HG03354 (cell line): ENCODE data around the gene LRRD1.
"Not testable (repeated sequence)": the region's sequence is repeated elsewhere in the genome, so short reads cannot be mapped to it uniquely, and the experiment has no call there.

Source experiments
- ATAC-seq: cut with Tn5 transposase; IDR thresholded peaks from one replicate; pipeline ENCODE4 v1.9.1; 2021; ENCODE audit warnings: mild to moderate bottlenecking; ENCODE audit not compliant: unreplicated experiment, poor library complexity, severe bottlenecking

The LRRD1 gene

DNA sequence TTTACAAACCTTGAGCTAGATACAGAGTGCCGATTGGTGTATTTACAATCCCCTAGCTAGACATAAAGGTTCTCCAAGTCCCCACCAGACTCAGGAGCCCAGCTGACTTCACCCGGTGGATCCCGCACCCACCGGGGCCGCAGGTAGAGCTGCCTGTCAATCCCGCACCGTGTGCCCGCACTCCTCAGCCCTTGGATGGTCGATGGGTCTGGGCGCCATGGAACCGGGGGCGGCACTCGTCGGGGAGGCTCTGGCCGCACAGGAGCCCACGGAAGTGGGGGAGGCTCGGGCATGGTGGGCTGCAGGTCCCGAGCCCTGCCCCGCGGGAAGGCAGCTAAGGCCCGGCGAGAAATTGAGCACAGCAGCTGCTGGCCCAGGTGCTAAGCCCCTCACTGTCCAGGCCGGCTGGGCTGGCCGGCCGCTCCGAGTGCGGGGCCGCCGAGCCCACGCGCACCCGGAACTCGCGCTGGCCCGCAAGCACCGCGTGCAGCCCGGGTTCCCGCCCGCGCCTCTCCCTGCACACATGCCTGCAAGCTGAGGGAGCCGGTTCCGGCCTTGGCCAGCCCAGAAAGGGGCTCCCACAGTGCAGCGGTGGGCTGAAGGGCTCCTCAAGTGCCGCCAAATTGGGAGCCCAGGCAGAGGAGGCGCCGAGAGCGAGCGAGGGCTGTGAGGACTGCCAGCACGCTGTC is 35.6 kb downstream of the LRRD1 start:
- ATAC-seq, result not testable (repeated sequence)

DNA sequence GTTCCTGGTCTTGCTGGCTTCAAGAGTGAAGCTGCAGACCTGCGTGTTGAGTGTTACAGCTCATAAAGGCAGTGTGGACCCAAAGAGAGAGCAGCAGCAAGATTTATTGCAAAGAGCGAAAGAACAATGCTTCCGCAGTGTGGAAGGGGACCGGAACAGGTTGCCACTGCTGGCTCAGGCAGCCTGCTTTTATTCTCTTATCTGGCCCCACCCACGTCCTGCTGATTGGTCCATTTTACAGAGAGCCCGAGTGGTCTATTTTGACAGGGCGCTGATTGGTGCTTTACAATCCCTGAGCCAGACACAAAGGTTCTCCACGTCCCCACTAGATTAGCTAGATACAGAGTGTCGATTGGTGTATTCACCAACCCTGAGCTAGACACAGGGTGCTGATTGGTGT is 36.2 kb downstream of the LRRD1 start:
- ATAC-seq, result not testable (repeated sequence)

GRCh38 chr7:92141161-92141560 is 37.8 kb downstream of the LRRD1 start:
- no peak for ATAC-seq

DNA sequence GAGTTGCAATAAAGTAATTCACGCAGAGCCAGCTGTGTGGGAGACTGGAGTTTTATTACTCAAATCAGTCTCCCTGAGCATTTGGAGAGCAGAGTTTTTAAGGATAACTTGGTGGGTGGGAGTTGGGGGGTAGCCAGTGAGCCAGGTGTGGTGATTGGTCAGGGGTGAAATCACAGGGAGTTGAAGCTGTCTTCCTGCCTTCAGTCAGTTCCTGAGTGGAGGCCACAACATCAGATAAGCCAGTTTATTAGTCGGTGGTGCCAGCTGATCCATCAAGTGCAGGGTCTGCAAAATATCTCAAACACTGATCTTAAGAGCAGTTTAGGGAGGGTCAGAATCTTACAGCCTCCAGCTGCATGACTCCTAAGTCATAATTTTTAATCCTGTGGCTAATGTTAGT is 41.4 kb downstream of the LRRD1 start:
- ATAC-seq, result no peak

DNA sequence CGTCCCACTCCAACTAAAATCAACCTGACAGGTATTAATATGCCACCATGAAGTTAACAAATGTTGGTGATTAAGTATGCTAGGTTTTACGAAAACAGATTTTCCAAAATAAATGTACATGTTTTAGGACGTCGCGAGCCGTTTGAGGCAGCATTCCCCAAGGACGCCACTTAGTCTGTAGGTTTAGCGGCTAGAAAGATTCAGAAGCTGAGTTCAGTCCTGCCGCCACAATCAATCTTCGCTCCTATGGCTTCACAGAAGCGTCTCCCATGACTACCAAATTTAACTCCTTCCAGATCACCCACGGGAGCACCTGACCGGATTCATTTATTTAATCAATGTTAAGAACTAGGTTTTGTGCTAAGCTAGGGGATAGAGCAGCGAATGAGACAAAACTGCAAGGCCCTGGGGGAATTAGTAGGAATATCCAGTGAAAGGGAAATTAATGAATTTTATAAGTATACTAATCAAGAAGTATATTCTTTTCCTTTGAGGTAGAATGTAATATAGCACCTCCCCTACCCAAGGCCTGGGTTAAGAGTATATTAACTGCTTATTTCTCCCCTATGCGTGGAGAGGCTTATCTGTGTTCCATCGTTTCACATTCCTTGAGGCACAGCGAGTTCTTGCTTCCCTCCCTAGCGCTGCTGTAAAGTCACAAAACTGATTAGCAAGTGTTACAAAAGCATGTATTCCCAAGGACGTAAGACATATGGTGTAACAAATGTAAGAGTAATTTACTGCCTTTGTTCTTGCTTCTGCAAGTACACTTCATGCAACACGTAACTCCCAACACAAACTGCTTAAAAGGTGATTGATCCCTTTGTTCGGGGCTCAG is 43.7 kb downstream of the LRRD1 start:
- no peak for ATAC-seq

- peak; percentile 89 for ATAC-seq
Measured at GRCh38 chr7:92134271-92135051, 44.5 kb downstream of the LRRD1 start, which contains the start of gene CYP51A1. Gene CYP51A1 (minus strand): TSS chr7:92134477. CDS start chr7:92134364, 113 bp downstream.

DNA sequence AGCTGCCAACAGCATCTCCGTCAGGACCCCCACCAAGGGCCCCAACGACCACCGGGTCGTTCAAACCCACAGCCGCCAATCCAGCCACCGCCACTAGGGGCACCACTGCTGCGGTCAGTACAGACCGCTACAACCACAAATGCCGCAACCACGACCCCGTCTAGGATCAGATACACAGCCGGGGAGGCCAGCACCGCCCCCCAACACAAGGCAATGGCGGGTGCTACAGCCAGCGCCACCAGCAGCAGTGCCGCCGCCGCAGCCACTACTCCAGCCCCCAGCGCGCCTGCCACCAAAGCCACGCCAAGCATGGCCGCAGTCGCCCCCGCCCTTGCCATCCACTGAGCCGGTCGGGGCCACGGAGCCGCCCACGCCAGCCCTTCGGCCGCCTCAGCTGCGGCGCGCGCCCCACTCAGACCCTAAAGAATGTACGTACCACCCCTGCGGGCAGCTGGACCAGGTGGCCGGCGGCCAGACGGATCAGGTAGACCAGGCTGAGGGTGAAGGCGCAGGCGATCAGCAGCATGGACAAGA is 45.1 kb downstream of the LRRD1 start:
- peak; percentile 44 for ATAC-seq

DNA sequence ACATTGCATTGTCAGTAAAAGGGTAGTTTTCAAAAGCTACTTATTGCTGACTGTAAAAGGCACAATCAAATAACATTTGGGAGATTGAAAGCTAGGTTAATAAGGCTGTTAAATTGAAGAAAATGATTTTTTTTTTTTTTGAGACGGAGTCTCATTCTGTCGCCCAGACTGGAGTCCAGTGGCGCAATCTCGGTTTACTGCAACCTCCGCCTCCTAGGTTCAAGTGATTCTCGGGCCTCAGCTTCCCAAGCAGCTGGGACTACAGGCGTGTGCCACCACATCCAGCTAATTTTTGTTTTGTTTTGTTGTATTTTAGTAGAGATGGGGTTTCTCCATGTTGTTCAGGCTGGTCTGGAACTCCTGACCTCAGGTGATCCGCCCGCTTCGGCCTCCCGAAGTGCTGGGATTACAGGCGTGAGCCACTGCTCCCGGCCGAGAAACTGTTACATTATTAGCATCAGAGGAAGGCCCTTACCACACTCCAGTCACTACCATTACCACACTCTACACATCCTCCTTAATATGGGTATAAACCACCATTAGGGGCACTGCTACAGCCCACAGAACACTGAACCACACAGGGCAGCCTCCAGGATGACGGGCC is 45.7 kb downstream of the LRRD1 start:
- ATAC-seq, result peak; percentile 18

DNA sequence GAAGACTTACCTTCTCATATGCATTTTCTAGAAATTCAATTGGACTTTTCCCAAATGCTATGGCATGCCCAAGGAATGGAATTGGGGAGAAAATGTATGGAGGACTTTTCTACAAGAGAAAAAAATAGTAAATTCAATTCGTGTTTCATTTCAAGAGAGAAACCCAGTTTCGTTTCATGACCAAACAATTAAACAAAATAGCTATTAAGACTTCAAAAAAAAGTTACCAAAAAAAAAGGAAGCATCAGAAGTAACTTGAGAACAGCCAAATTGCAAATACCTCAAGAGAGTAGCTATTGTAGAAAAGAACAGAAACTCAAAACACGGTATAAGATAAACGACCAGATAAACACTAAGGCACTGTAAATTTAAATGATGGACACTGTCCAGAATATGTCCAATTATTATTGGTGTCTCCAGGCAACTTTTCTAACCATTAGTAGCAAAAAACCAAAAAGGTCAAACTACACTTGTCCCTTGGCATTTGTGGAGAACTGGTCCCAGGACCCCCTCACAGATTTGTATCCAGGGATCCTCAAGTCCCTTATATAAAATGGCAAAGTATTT is 47.1 kb downstream of the LRRD1 start:
- no peak for ATAC-seq

DNA sequence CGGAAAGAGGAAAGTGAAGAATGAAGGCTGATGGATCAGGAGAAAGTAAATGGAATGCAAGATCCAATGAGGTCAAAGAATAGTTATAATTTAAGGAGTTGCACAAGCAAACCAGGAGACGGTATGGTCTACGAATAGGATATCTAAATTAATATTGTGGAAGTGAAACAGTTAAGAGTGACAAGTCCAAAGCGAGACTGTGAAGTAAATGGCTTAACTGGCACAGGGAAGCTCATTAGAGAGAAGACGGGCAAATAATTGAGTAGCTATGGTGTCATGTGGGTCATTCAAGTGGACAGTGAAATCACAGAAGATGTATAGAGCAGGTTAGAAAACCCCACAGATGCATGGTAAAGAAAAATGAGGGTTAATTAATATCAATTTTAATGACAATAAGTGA is 47.8 kb downstream of the LRRD1 start:
- ATAC-seq, result no peak

GRCh38 chr7:92121681-92122080 is 57.3 kb downstream of the LRRD1 start:
- no peak for ATAC-seq

DNA sequence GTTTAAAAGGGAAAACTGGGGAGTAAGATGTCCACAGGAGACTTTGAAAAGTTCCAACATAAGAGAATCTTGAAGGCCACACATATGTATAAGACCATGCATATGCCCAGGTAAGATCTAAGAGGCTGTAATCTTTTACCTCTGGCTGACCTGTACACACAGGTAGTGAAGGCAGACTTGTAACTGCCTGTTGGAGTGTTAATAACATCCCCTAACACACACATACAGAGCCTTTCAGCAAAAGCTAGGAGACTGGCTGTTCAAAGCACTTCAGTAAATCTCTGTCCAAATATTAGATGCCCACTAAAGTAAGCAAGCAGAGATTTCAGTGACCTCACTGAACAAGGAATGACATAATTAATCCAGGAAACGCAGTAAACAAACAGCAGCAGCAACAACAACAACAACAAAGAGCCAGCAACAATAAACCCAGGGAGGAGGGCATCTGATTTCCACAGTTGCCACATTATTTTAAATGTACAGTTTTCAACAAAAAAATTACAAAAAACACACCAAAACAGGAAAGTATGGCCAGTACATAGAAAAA is 59.7 kb downstream of the LRRD1 start:
- no peak for ATAC-seq

- ATAC-seq, result no peak
Measured at GRCh38 chr7:92116949-92117348, 62.0 kb downstream of the LRRD1 start.

- no peak for ATAC-seq
Measured at GRCh38 chr7:92115821-92116220, 63.1 kb downstream of the LRRD1 start.

- no peak for ATAC-seq
Measured at GRCh38 chr7:92110857-92111256, 68.1 kb downstream of the LRRD1 start.

- ATAC-seq, result no peak
Measured at GRCh38 chr7:92108821-92109220, 70.1 kb downstream of the LRRD1 start.

GRCh38 chr7:92102862-92103261 is 76.1 kb downstream of the LRRD1 start:
- ATAC-seq, result not testable (repeated sequence)

GRCh38 chr7:92100534-92100933 is 78.4 kb downstream of the LRRD1 start:
- no peak for ATAC-seq

GRCh38 chr7:92095380-92095779 is 83.6 kb downstream of the LRRD1 start:
- no peak for ATAC-seq
